Mammary epithelial cell (primary cell): ENCODE data around the gene WASHC3.

ENCODE experiments used
- CTCF ChIP-seq, 2 donors: IDR thresholded peaks in 1 of 2; conservative IDR thresholded peaks in 1 of 2; 2 replicates each; pipeline ENCODE4 v1.5.1; 2011 to 2012; ENCODE audit warnings: inconsistent platforms in 2 of 2, low read length in 2 of 2, mild to moderate bottlenecking in 2 of 2, control low read depth in 1 of 2, low read depth in 1 of 2; ENCODE audit not compliant: insufficient read depth in 1 of 2; ENCODE audit errors: extremely low read depth in 1 of 2
- EZH2 ChIP-seq: IDR thresholded peaks from 2 replicates; pipeline ENCODE4 v1.6.1; 2012; ENCODE audit warnings: low read length, inconsistent platforms, borderline replicate concordance

DNA sequence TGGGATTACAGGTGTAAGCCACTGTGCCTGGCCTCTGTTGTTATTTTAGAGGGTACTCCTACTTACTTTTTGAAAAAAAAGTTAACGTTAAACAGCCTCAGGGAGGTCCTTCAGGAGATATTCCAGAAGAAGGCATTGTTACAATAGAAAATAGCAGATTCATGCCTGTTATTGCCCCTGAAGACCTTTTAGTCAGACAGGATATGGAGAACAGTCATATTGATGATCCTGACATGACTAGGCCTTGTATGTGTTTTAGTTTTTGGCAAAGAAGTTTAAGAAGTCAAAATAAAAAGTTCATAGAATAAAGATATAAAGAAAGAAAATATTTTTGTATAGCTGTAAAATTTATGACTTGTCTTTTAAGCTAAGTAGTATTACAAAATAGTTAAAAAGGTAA lies 45.3 kb downstream of the WASHC3 start:
- TF ChIP-seq EZH2: no peak
- no peak for TF ChIP-seq CTCF (conservative IDR thresholded peaks at IDR 0.05 in 1 of 2, IDR thresholded peaks at IDR 0.05 in 1 of 2; ENCODE audit: extremely low read depth in 1 of 2, insufficient read depth in 1 of 2, low read depth in 1 of 2, low read length in 2 of 2)
